Panc1 (cell line): Measurements from ENCODE around the gene CCR1.

Experiments used
- CTCF ChIP-seq: fragments of 450-650 bp; IDR thresholded peaks from 2 replicates; pipeline ENCODE4 v1.5.1; 2017; ENCODE audit warnings: mild to moderate bottlenecking
- POLR2AphosphoS5 ChIP-seq: IDR thresholded peaks from 2 replicates; pipeline ENCODE4 v1.6.1; 2012; ENCODE audit warnings: mild to moderate bottlenecking, low read depth, low read length, moderate library complexity
- TCF7L2 ChIP-seq: IDR thresholded peaks from 2 replicates; pipeline ENCODE4 v1.6.1; 2011; ENCODE audit warnings: mild to moderate bottlenecking, low read depth, low read length, inconsistent platforms

GRCh38 chr3:46200211-46200610 is 7.9 kb downstream of the CCR1 start:
- TF ChIP-seq CTCF = no peak
- TF ChIP-seq POLR2AphosphoS5 = no peak
- no peak for TF ChIP-seq TCF7L2
